ENCODE measurements around the gene EFS. TPM values are rescaled to one million over a fixed set of nuclear protein-coding genes. Genes with fewer than 3 reads are reported as not detected.

EFS gene
- total and polyA plus RNA-seq, 2 of the 8 experiments (the other 6 are each of a cell fraction or from before 2014, with no cell fraction given): 27.8 to 28.6 TPM

DNA sequence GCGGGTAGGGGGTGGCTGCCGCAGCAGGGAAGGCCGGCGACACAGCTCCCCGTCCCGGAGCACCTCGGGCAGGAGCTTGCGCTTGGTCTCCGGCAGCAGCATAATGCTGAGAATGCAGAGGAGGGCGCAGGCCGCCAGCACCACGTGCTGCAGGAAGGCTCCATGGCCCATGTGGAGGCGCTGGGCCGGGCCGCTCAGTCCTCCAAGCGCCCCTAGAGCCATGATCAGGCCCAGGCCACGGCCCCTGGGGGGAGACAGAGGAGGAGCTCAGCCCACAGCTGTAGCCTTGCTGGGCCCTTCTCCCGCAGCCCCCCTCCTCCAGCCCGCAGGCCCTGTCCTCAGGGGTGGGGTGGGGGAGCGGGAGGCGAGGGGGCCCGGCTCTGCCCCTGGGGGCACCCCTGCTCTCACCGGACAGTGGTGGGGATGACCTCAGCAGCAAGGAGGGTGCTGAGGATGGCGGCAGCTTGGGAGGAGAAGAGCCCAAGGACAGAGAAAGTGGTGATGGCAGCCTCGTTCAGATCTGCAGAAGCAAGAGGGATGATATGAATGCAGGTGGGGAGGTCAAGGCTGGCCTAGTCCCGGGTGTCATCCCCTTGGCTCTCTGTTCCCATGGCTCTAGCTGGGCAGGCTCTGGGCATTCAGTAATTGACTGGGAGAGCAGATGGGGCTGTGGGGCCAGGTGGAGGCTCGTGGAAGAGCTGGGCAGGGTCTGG, 18.1 kb downstream of the EFS start:
- Histone ChIP-seq H4K20me1 (replicated peaks in 1 of 2; ENCODE audit: control insufficient read depth in 1 of 2, insufficient read depth in 2 of 2, low read length in 2 of 2) (peaks cover 0 to 3% of the 10 kb centered on the region in 2 experiments), H3K4me1 (replicated peaks in 1 of 4; ENCODE audit: control insufficient read depth in 3 of 4, insufficient read depth in 4 of 4, low read length in 3 of 4) (peaks cover 0 to 7% (median 2%) of the 10 kb centered on the region in 4 experiments; a peak in 5 of 7 replicates), H4K5ac (ENCODE audit: insufficient read length, low read depth, low read length) (no peak overlapping the region), H3K9me3 (ENCODE audit: insufficient read depth in 2 of 2, low read depth in 1 of 2, low read length in 1 of 2) (no peaks in the 10 kb centered on the region), H3K4me2 (ENCODE audit: insufficient read depth in 1 of 2, low read depth in 2 of 2, low read length in 2 of 2) (no peak overlapping the region; a peak in 1 of 4 replicates), H2BK120ac (replicated peaks; ENCODE audit: low read depth, low read length) (no peak overlapping the region), H3K23ac (ENCODE audit: insufficient read length) (no peak overlapping the region), H4K8ac (ENCODE audit: extremely low read depth, insufficient read depth, low read length) (peak overlapping the region; percentile 84; the same call in 1 of the 2 replicates), H2BK5ac (ENCODE audit: low read depth, low read length) (no peak overlapping the region), H2BK20ac (ENCODE audit: low read length) (no peak overlapping the region), H3K9ac (replicated peaks in 1 of 4; ENCODE audit: extremely low read depth in 1 of 4, low read depth in 3 of 4, low read length in 3 of 4) (no peak overlapping the region), H3K79me2 (ENCODE audit: control insufficient read depth in 1 of 2, insufficient read depth in 2 of 2, low read length in 2 of 2) (no peaks in the 10 kb centered on the region), H3K27ac (ENCODE audit: low read depth, low read length) (no peak overlapping the region), H4K91ac (replicated peaks; ENCODE audit: insufficient read length, low read length) (no peak overlapping the region), H3K4ac (replicated peaks; ENCODE audit: insufficient read length, low read depth, low read length) (no peak overlapping the region), H3K56ac (replicated peaks; ENCODE audit: insufficient read length, low read depth, low read length) (no peak overlapping the region), H3K79me1 (ENCODE audit: low read depth, low read length) (no peaks in the 10 kb centered on the region), H3K23me2 (ENCODE audit: low read depth, low read length) (peaks cover 4% of the 10 kb centered on the region), H2BK15ac (ENCODE audit: low read length) (0 out of 2 replicates have a peak overlapping the region, but pooled peaks have one; percentile 10), H3K4me3 (ENCODE audit: extremely low read depth in 1 of 4, insufficient read depth in 2 of 4, low read depth in 3 of 4, low read length in 4 of 4) (no peak overlapping the region), H2AFZ (ENCODE audit: low read length) (no peak overlapping the region), H3K36me3 (ENCODE audit: control insufficient read depth in 2 of 4, insufficient read depth in 4 of 4, low read length in 3 of 4) (no peaks in the 10 kb centered on the region), H3K18ac (ENCODE audit: extremely low read depth, low read length) (no peak overlapping the region), H2AK5ac (ENCODE audit: low read depth, low read length) (no peak overlapping the region), H2BK12ac (ENCODE audit: low read depth, low read length) (peak overlapping the region; percentile 39; the same call in 1 of the 2 replicates), H3K27me3 (replicated peaks in 1 of 4; ENCODE audit: control insufficient read depth in 3 of 4, extremely low read depth in 1 of 4, insufficient read depth in 3 of 4, low read length in 3 of 4) (peaks cover 0 to 11% (median 3%) of the 10 kb centered on the region in 4 experiments; a peak in 6 of 7 replicates), H3K14ac (ENCODE audit: insufficient read length) (no peak overlapping the region)
- CTCF ChIA-PET (ENCODE audit: partially characterized antibody): interaction anchor here (1.0 to 5.9 kb wide), 21 partner anchors 8 to 365 kb away, joined by 3 to 69 read pairs (median 6); partner anchors contain the start of gene AJUBA
- POLR2A ChIA-PET (ENCODE audit: partially characterized antibody): interaction anchor here (0.8 to 3.7 kb wide), 10 partner anchors 10 to 50 kb away, joined by 3 to 25 read pairs (median 4); partner anchors contain the start of genes BCL2L2, EFS and PABPN1
- no peak for DNase-seq (ENCODE audit: low read depth in 1 of 2, low spot score in 2 of 2)
- no peak for FAIRE-seq
- TF ChIP-seq, protein P1, sequence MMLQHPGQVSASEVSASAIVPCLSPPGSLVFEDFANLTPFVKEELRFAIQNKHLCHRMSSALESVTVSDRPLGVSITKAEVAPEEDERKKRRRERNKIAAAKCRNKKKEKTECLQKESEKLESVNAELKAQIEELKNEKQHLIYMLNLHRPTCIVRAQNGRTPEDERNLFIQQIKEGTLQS (IDR thresholded peaks at IDR 0.05; ENCODE audit: insufficient read depth, low read depth, low read length): no peak
- TF ChIP-seq, protein P2, sequence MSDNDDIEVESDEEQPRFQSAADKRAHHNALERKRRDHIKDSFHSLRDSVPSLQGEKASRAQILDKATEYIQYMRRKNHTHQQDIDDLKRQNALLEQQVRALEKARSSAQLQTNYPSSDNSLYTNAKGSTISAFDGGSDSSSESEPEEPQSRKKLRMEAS (IDR thresholded peaks at IDR 0.05): peak; percentile 66; the same call in 1 of the 2 replicates
- 77% methylated on average over 17 of the region's 27 CpGs; no CpG with 5 or more reads in 1 of the 2 experiments for WGBS, 2 experiments (ENCODE audit: extremely low coverage in 1 of 2, insufficient coverage in 1 of 2, insufficient read length in 1 of 2, insufficient replicate concordance in 2 of 2, low coverage in 1 of 2, low lambda C conversion rate in 2 of 2, missing lambda C conversion rate in 1 of 2)
